SU-DHL-6 (cell line): ENCODE measurements around the gene PARVB.

ENCODE experiments used
- H2AFZ ChIP-seq: fragments of 200-600 bp; sonication (generic); 2 replicates; pipeline ENCODE4 v1.6.1; 2014; ENCODE audit warnings: low read depth, mild to moderate bottlenecking, moderate library complexity, mixed read lengths, antibody characterized with exemption, low read length; ENCODE audit not compliant: severe bottlenecking
- H3F3A ChIP-seq: fragments of 200-600 bp; shearing (Covaris generic); 2 replicates; pipeline ENCODE4 v1.6.0; 2016; ENCODE audit warnings: antibody characterized with exemption, mild to moderate bottlenecking; ENCODE audit not compliant: insufficient read depth
- H3K27ac ChIP-seq: fragments of 200-600 bp; sonication (generic); 2 replicates; pipeline ENCODE4 v1.5.1; 2016; ENCODE audit warnings: low read depth, mild to moderate bottlenecking, low read length, moderate library complexity, mixed read lengths
- H3K27me3 ChIP-seq: fragments of 200-600 bp; sonication (generic), shearing (Covaris generic); 2 replicates; pipeline ENCODE4 v1.6.0; 2014; ENCODE audit warnings: mild to moderate bottlenecking, low read length
- H3K36me3 ChIP-seq: fragments of 200-600 bp; sonication (generic); 2 replicates; pipeline ENCODE4 v1.6.1; 2014; ENCODE audit warnings: mild to moderate bottlenecking, low read length, mixed read lengths
- H3K4me2 ChIP-seq: fragments of 300-600, 200-600 bp; shearing (Covaris generic), sonication (generic); 2 replicates; pipeline ENCODE4 v1.6.0; 2014; ENCODE audit warnings: low read length, low read depth, mild to moderate bottlenecking; ENCODE audit not compliant: poor library complexity, severe bottlenecking
- H3K4me3 ChIP-seq: fragments of 200-600 bp; sonication (generic); 2 replicates; pipeline ENCODE4 v1.5.1; 2014; ENCODE audit warnings: antibody characterized with exemption, low read length, mild to moderate bottlenecking, mixed read lengths; ENCODE audit not compliant: insufficient read depth, poor library complexity, severe bottlenecking
- H3K79me2 ChIP-seq: fragments of 200-600 bp; sonication (generic); 2 replicates; pipeline ENCODE4 v1.6.1; 2014; ENCODE audit warnings: mild to moderate bottlenecking, low read length, moderate library complexity; ENCODE audit not compliant: insufficient read depth
- H3K9ac ChIP-seq: fragments of 200-600 bp; sonication (generic); 2 replicates; pipeline ENCODE4 v1.7.0; 2014; ENCODE audit warnings: mild to moderate bottlenecking, low read length
- H3K9me2 ChIP-seq: fragments of 200-600 bp; sonication (generic); replicated peaks from 2 replicates; pipeline ENCODE4 v1.6.1; 2014; ENCODE audit warnings: low read length; ENCODE audit not compliant: insufficient read depth
- H3K9me3 ChIP-seq: fragments of 200-600 bp; sonication (generic); 2 replicates; pipeline ENCODE4 v1.6.1; 2014; ENCODE audit warnings: low read length, mixed read lengths; ENCODE audit not compliant: insufficient read depth
- H4K20me1 ChIP-seq: fragments of 200-600 bp; sonication (generic); 2 replicates; pipeline ENCODE4 v1.6.1; 2014; ENCODE audit warnings: low read depth, mild to moderate bottlenecking, antibody characterized with exemption, low read length, moderate library complexity, mixed read lengths
- CTCF ChIP-seq: fragments of 200-600 bp; sonication (generic); IDR thresholded peaks from one replicate; pipeline ENCODE4 v1.5.1; 2017; ENCODE audit warnings: antibody characterized with exemption, mild to moderate bottlenecking, low read length, moderate library complexity; ENCODE audit not compliant: insufficient read depth, poor library complexity, severe bottlenecking
- EZH2phosphoT487 ChIP-seq: fragments of 200-600 bp; sonication (generic), shearing (Covaris generic); conservative IDR thresholded peaks from 2 replicates; pipeline ENCODE4 v1.6.1; 2018; ENCODE audit warnings: mild to moderate bottlenecking, antibody characterized with exemption, low read length, moderate library complexity, mixed read lengths

Gene PARVB

DNA sequence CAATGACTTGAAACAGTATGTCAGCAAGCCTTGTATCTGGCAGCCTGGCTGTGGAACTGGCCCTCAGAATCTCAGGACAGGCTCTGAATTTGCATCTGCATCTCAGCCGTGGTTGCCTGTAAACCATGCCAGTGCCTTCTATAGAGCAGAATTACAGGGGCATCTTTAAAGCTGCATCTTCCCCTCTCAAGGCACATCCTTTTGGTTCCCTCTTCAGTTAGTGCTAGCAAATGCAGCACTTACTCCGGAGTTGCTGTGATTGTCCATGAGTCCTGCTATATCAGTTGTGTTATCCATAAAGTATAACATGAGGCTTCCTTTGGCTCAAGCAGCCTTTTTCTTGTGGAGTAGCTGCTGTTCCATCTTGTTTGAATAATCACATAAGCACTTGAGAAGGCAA lies 102.7 kb downstream of the PARVB start:
- Histone ChIP-seq H3K4me3 (no peak overlapping the region), H3K27me3 (no peaks in the 10 kb centered on the region), H3F3A (no peaks in the 10 kb centered on the region), H3K79me2 (no peaks in the 10 kb centered on the region), H3K4me2 (no peak overlapping the region), H4K20me1 (no peaks in the 10 kb centered on the region), H3K27ac (no peak overlapping the region), H3K9me3 (peaks cover 12% of the 10 kb centered on the region; the same call in 1 of the 2 replicates), H3K9me2 (no peaks in the 10 kb centered on the region), H3K36me3 (no peaks in the 10 kb centered on the region), H2AFZ (no peak overlapping the region), H3K9ac (no peak overlapping the region)
- TF ChIP-seq EZH2phosphoT487 (no peak), CTCF (no peak)

- Histone ChIP-seq H3K9ac (no peak overlapping the region), H3K27ac (no peak overlapping the region), H3K9me3 (peaks cover 12% of the 10 kb centered on the region; the same call in 1 of the 2 replicates), H3F3A (no peaks in the 10 kb centered on the region), H3K36me3 (no peaks in the 10 kb centered on the region), H3K9me2 (no peaks in the 10 kb centered on the region), H4K20me1 (no peaks in the 10 kb centered on the region), H3K79me2 (no peaks in the 10 kb centered on the region), H3K27me3 (no peaks in the 10 kb centered on the region), H3K4me2 (no peak overlapping the region), H2AFZ (no peak overlapping the region), H3K4me3 (no peak overlapping the region)
- no peak for TF ChIP-seq EZH2phosphoT487
- no peak for TF ChIP-seq CTCF
Measured at GRCh38 chr22:44127356-44127755, 103.3 kb downstream of the PARVB start.

GRCh38 chr22:44128958-44129618 lies 105.0 kb downstream of the PARVB start:
- Histone ChIP-seq H3K9me3 (peaks cover 12% of the 10 kb centered on the region; the same call in 1 of the 2 replicates), H3K9ac (no peak overlapping the region), H3K79me2 (no peaks in the 10 kb centered on the region), H3K4me3 (no peak overlapping the region), H4K20me1 (no peaks in the 10 kb centered on the region), H3K9me2 (no peaks in the 10 kb centered on the region), H3K36me3 (no peaks in the 10 kb centered on the region), H3K27me3 (no peaks in the 10 kb centered on the region), H3K27ac (no peak overlapping the region), H2AFZ (no peak overlapping the region), H3K4me2 (no peak overlapping the region), H3F3A (no peaks in the 10 kb centered on the region)
- TF ChIP-seq CTCF (no peak), EZH2phosphoT487 (no peak)
